ENCODE data around the gene LGALS8. TPM values are rescaled to one million over a fixed set of nuclear protein-coding genes. Genes with fewer than 3 reads are reported as not detected.

The LGALS8 gene
- polyA plus RNA-seq, 2 of the 4 experiments (the other 2 are of a cell fraction) = 32.3 to 61.3 TPM

- DNase-seq (ENCODE audit: low read depth in 1 of 2, low spot score in 1 of 2) (no peak), ATAC-seq (no peak), FAIRE-seq (no peak)
- Histone ChIP-seq H3K27ac (no peak overlapping the region), H3K9me3 (no peaks in the 10 kb centered on the region), H3K4me2 (no peak overlapping the region), H3K4me3 (no peak overlapping the region), H3K4me1 (peaks cover 7% of the 10 kb centered on the region; the same call in 2 of the 3 replicates)
- ChIA-PET POLR2A (no interaction called here), CTCF (interaction anchor here (0.6 to 1.9 kb wide), 4 partner anchors 13 to 421 kb away, joined by 3 to 5 read pairs (median 4); no protein-coding TSS in a partner anchor)
- TF ChIP-seq JUNB (IDR thresholded peaks at IDR 0.05) (no peak), CBX2 (IDR thresholded peaks at IDR 0.05; ENCODE audit: borderline replicate concordance, low read depth) (no peak)
- 94% methylated on average over 4 of the region's 4 CpGs for WGBS (ENCODE audit: missing lambda C conversion rate)
Observed at GRCh38 chr1:236532850-236533249, 9.1 kb downstream of the LGALS8 start.

GRCh38 chr1:236534151-236534651, 10.4 kb downstream of the LGALS8 start:
- ChIA-PET CTCF (interaction anchor here (0.6 to 1.6 kb wide), 5 partner anchors 9 to 430 kb away, joined by 3 read pairs; no protein-coding TSS in a partner anchor), POLR2A (no interaction called here)
- Histone ChIP-seq H3K27ac (no peak overlapping the region), H3K4me3 (no peak overlapping the region), H3K9me3 (no peaks in the 10 kb centered on the region), H3K4me2 (no peak overlapping the region), H3K4me1 (peaks cover 7% of the 10 kb centered on the region; the same call in 2 of the 3 replicates)
- TF ChIP-seq ESRRA (IDR thresholded peaks at IDR 0.05; ENCODE audit: borderline replicate concordance, low read length) (no peak), RCOR1 (IDR thresholded peaks at IDR 0.05; ENCODE audit: low read depth, low read length) (no peak), EP300 (IDR thresholded peaks at IDR 0.05) (no peak), SMC3 (IDR thresholded peaks at IDR 0.05) (no peak), CBX2 (IDR thresholded peaks at IDR 0.05; ENCODE audit: borderline replicate concordance, low read depth) (no peak), HOXB5 (CRISPR knock-in tag; IDR thresholded peaks at IDR 0.05) (no peak), ZNF302 (CRISPR knock-in tag; IDR thresholded peaks at IDR 0.05) (no peak), EHMT2 (IDR thresholded peaks at IDR 0.05; ENCODE audit: low read depth) (no peak)
- 72% methylated on average over 4 of the region's 4 CpGs for WGBS (ENCODE audit: missing lambda C conversion rate)
- DNase-seq (ENCODE audit: low read depth in 1 of 2, low spot score in 1 of 2) = no peak
- FAIRE-seq = no peak
- no peak for ATAC-seq

- CTCF ChIA-PET = interaction anchor here (0.7 to 1.7 kb wide), 3 partner anchors 25 to 431 kb away, joined by 3 to 4 read pairs (median 3); no protein-coding TSS in a partner anchor
- no peak overlapping the region for H3K4me3 ChIP-seq
- DNase-seq (ENCODE audit: low read depth in 1 of 2, low spot score in 1 of 2) (no peak), FAIRE-seq (no peak), ATAC-seq (no peak)
- no peak overlapping the region for H3K27ac ChIP-seq
- no peak for TF ChIP-seq ZNF302 (CRISPR knock-in tag; IDR thresholded peaks at IDR 0.05)
- no peak for TF ChIP-seq USF2 (IDR thresholded peaks at IDR 0.05)
- no peak for TF ChIP-seq FOSL2 (IDR thresholded peaks at IDR 0.05)
- TF ChIP-seq FOSL2 (CRISPR knock-in tag; IDR thresholded peaks at IDR 0.05) = no peak
- no peak for TF ChIP-seq RCOR1 (IDR thresholded peaks at IDR 0.05; ENCODE audit: low read depth, low read length)
- no peak for TF ChIP-seq TP53 (CRISPR knock-in tag; IDR thresholded peaks at IDR 0.05)
- no peak for TF ChIP-seq HOXB13 (CRISPR knock-in tag; IDR thresholded peaks at IDR 0.05; ENCODE audit: low read depth)
- TF ChIP-seq ATOH8 (CRISPR knock-in tag; IDR thresholded peaks at IDR 0.05; ENCODE audit: low read depth) = no peak
- TF ChIP-seq CBX2 (IDR thresholded peaks at IDR 0.05; ENCODE audit: borderline replicate concordance, low read depth) = no peak
- TF ChIP-seq NPAS2 (CRISPR knock-in tag; IDR thresholded peaks at IDR 0.05; ENCODE audit: borderline replicate concordance) = no peak
- TF ChIP-seq MYC (IDR thresholded peaks at IDR 0.05; ENCODE audit: borderline replicate concordance, low read length) = no peak
- no peak for TF ChIP-seq PHF8 (IDR thresholded peaks at IDR 0.05; ENCODE audit: borderline replicate concordance, low read depth)
- TF ChIP-seq ZSCAN20 (CRISPR knock-in tag; IDR thresholded peaks at IDR 0.05) = no peak
- no peak for TF ChIP-seq HES2 (IDR thresholded peaks at IDR 0.05)
- TF ChIP-seq MAX (IDR thresholded peaks at IDR 0.05) = no peak
- TF ChIP-seq ELK1 (IDR thresholded peaks at IDR 0.05; ENCODE audit: low read depth, low read length) = no peak
- TF ChIP-seq HOXA7 (CRISPR knock-in tag; IDR thresholded peaks at IDR 0.05) = no peak
- H3K9me3 ChIP-seq = no peaks in the 10 kb centered on the region
- H3K4me2 ChIP-seq = no peak overlapping the region
- WGBS (ENCODE audit: missing lambda C conversion rate) = 93% methylated on average over 1 of the region's 1 CpG
- H3K4me1 ChIP-seq = peaks cover 7% of the 10 kb centered on the region; the same call in 2 of the 3 replicates
- POLR2A ChIA-PET = no interaction called here
Observed at GRCh38 chr1:236535190-236535589, 11.4 kb downstream of the LGALS8 start.

Data from A549 (cell line).